NB4 (cell line): Measurements from ENCODE around the gene HDDC2.

Source experiments
- DNase-seq: peaks from one replicate; pipeline ENCODE4 v3.0.0; 2010; ENCODE audit warnings: low read depth
- H3K4me3 ChIP-seq: one replicate; pipeline ENCODE4 v1.5.1; 2011; ENCODE audit warnings: mild to moderate bottlenecking, low read depth, low read length, moderate library complexity
- CTCF ChIP-seq: IDR thresholded peaks from one replicate; pipeline ENCODE4 v1.5.1; 2012; ENCODE audit warnings: low read depth, low read length
- MAX ChIP-seq: IDR thresholded peaks from 2 replicates; pipeline ENCODE4 v1.6.1; 2011; ENCODE audit warnings: low read depth, low read length
- MYC ChIP-seq: IDR thresholded peaks from 2 replicates; pipeline ENCODE4 v1.6.1; 2011; ENCODE audit warnings: low read depth, low read length
- POLR2A ChIP-seq: IDR thresholded peaks from 2 replicates; pipeline ENCODE4 v1.6.1; 2011; ENCODE audit warnings: mild to moderate bottlenecking; ENCODE audit not compliant: insufficient read length; ENCODE audit errors: extremely low read depth

Gene HDDC2

GRCh38 chr6:125232466-125232865, 69.3 kb downstream of the HDDC2 start:
- H3K4me3 ChIP-seq: no peak overlapping the region
- TF ChIP-seq MAX: no peak
- no peak for TF ChIP-seq POLR2A
- TF ChIP-seq MYC: no peak
- TF ChIP-seq CTCF: no peak
- DNase-seq: no peak

- TF ChIP-seq MAX (no peak), POLR2A (no peak), MYC (no peak), CTCF (no peak)
- peak; percentile 24 for DNase-seq
- H3K4me3 ChIP-seq: no peak overlapping the region
Measured at GRCh38 chr6:125231574-125232343, 70.0 kb downstream of the HDDC2 start.

GRCh38 chr6:125231133-125231532, 70.6 kb downstream of the HDDC2 start:
- TF ChIP-seq CTCF: no peak
- TF ChIP-seq MAX: no peak
- TF ChIP-seq MYC: no peak
- TF ChIP-seq POLR2A: no peak
- no peak for DNase-seq
- H3K4me3 ChIP-seq: no peak overlapping the region

- H3K4me3 ChIP-seq: no peak overlapping the region
- TF ChIP-seq MAX (no peak), CTCF (no peak), MYC (no peak), POLR2A (no peak)
- no peak for DNase-seq
Measured at GRCh38 chr6:125230674-125231073, 71.1 kb downstream of the HDDC2 start.

GRCh38 chr6:125228981-125229479, 72.7 kb downstream of the HDDC2 start:
- no peak for TF ChIP-seq POLR2A
- no peak for TF ChIP-seq CTCF
- TF ChIP-seq MYC: no peak
- no peak for TF ChIP-seq MAX
- H3K4me3 ChIP-seq: no peak overlapping the region
- no peak for DNase-seq
